ENCODE measurements around the gene ZYG11A. TPM values are rescaled to one million over a fixed set of nuclear protein-coding genes. Genes with fewer than 3 reads are reported as not detected.

ZYG11A gene
- total RNA-seq, 1 donor from 2014 or later = 0.30 TPM

GRCh38 chr1:52917156-52917555, 74.6 kb downstream of the ZYG11A start:
- peaks cover 5% of the 10 kb centered on the region for H3K9me3 Mint-ChIP-seq (ENCODE audit: unreplicated experiment)
- H3K4me3 Mint-ChIP-seq (ENCODE audit: unreplicated experiment) = no peak overlapping the region
- TF ChIP-seq EZH2 (IDR thresholded peaks at IDR 0.05; ENCODE audit: insufficient read depth, low read length) (no peak), CTCF (IDR thresholded peaks at IDR 0.05; ENCODE audit: insufficient read depth, low read depth, low read length) (no peak)
- Histone ChIP-seq H3K4me1 (ENCODE audit: insufficient read depth, low read length) (no peaks in the 10 kb centered on the region), H3K9ac (ENCODE audit: low read length) (no peak overlapping the region), H3K27ac (ENCODE audit: low read depth, low read length) (no peak overlapping the region), H4K20me1 (ENCODE audit: insufficient read depth, low read length) (no peaks in the 10 kb centered on the region), H3K9me3 (ENCODE audit: insufficient read depth, low read depth, low read length) (no peaks in the 10 kb centered on the region), H3K4me2 (ENCODE audit: low read length) (no peak overlapping the region), H3K36me3 (ENCODE audit: insufficient read depth, low read length) (no peaks in the 10 kb centered on the region), H3K27me3 (ENCODE audit: insufficient read depth, low read length) (peaks cover 2% of the 10 kb centered on the region), H2AFZ (ENCODE audit: low read depth, low read length) (no peak overlapping the region), H3K4me3 (ENCODE audit: insufficient read depth, low read depth, low read length) (no peak overlapping the region), H3K79me2 (ENCODE audit: insufficient read depth, low read length) (no peaks in the 10 kb centered on the region)
- no peak for DNase-seq (ENCODE audit: low read depth)
- FAIRE-seq = no peak
- H3K36me3 Mint-ChIP-seq (ENCODE audit: low read depth, unreplicated experiment) = peaks cover 2% of the 10 kb centered on the region
- H3K27ac Mint-ChIP-seq (ENCODE audit: unreplicated experiment) = no peak overlapping the region
- H3K4me1 Mint-ChIP-seq (ENCODE audit: low read depth, unreplicated experiment) = no peaks in the 10 kb centered on the region
- peaks cover 24% of the 10 kb centered on the region for H3K27me3 Mint-ChIP-seq (ENCODE audit: low read depth, unreplicated experiment)

GRCh38 chr1:52917581-52917980, 75.0 kb downstream of the ZYG11A start:
- Histone ChIP-seq H3K4me3 (ENCODE audit: insufficient read depth, low read depth, low read length) (no peak overlapping the region), H3K9me3 (ENCODE audit: insufficient read depth, low read depth, low read length) (no peaks in the 10 kb centered on the region), H3K27me3 (ENCODE audit: insufficient read depth, low read length) (peaks cover 2% of the 10 kb centered on the region), H2AFZ (ENCODE audit: low read depth, low read length) (no peak overlapping the region), H4K20me1 (ENCODE audit: insufficient read depth, low read length) (no peaks in the 10 kb centered on the region), H3K4me1 (ENCODE audit: insufficient read depth, low read length) (no peaks in the 10 kb centered on the region), H3K79me2 (ENCODE audit: insufficient read depth, low read length) (no peaks in the 10 kb centered on the region), H3K4me2 (ENCODE audit: low read length) (no peak overlapping the region), H3K36me3 (ENCODE audit: insufficient read depth, low read length) (no peaks in the 10 kb centered on the region), H3K9ac (ENCODE audit: low read length) (no peak overlapping the region), H3K27ac (ENCODE audit: low read depth, low read length) (no peak overlapping the region)
- no peak overlapping the region for H3K27ac Mint-ChIP-seq (ENCODE audit: unreplicated experiment)
- DNase-seq (ENCODE audit: low read depth) = no peak
- H3K4me3 Mint-ChIP-seq (ENCODE audit: unreplicated experiment) = no peak overlapping the region
- peaks cover 5% of the 10 kb centered on the region for H3K9me3 Mint-ChIP-seq (ENCODE audit: unreplicated experiment)
- FAIRE-seq = no peak
- TF ChIP-seq EZH2 (IDR thresholded peaks at IDR 0.05; ENCODE audit: insufficient read depth, low read length) (no peak), CTCF (IDR thresholded peaks at IDR 0.05; ENCODE audit: insufficient read depth, low read depth, low read length) (no peak)
- H3K27me3 Mint-ChIP-seq (ENCODE audit: low read depth, unreplicated experiment) = peaks cover 27% of the 10 kb centered on the region
- H3K36me3 Mint-ChIP-seq (ENCODE audit: low read depth, unreplicated experiment) = peaks cover 2% of the 10 kb centered on the region
- no peaks in the 10 kb centered on the region for H3K4me1 Mint-ChIP-seq (ENCODE audit: low read depth, unreplicated experiment)

GRCh38 chr1:52918201-52918600, 75.6 kb downstream of the ZYG11A start:
- Histone ChIP-seq H3K4me2 (ENCODE audit: low read length) (no peak overlapping the region), H3K9ac (ENCODE audit: low read length) (no peak overlapping the region), H3K79me2 (ENCODE audit: insufficient read depth, low read length) (no peaks in the 10 kb centered on the region), H3K27ac (ENCODE audit: low read depth, low read length) (no peak overlapping the region), H4K20me1 (ENCODE audit: insufficient read depth, low read length) (no peaks in the 10 kb centered on the region), H3K36me3 (ENCODE audit: insufficient read depth, low read length) (no peaks in the 10 kb centered on the region), H2AFZ (ENCODE audit: low read depth, low read length) (no peak overlapping the region), H3K4me1 (ENCODE audit: insufficient read depth, low read length) (no peaks in the 10 kb centered on the region), H3K27me3 (ENCODE audit: insufficient read depth, low read length) (peaks cover 2% of the 10 kb centered on the region), H3K4me3 (ENCODE audit: insufficient read depth, low read depth, low read length) (no peak overlapping the region), H3K9me3 (ENCODE audit: insufficient read depth, low read depth, low read length) (no peaks in the 10 kb centered on the region)
- Mint-ChIP-seq H3K9me3 (ENCODE audit: unreplicated experiment) (peaks cover 5% of the 10 kb centered on the region), H3K27me3 (ENCODE audit: low read depth, unreplicated experiment) (peaks cover 30% of the 10 kb centered on the region), H3K36me3 (ENCODE audit: low read depth, unreplicated experiment) (peaks cover 2% of the 10 kb centered on the region), H3K4me3 (ENCODE audit: unreplicated experiment) (no peak overlapping the region), H3K27ac (ENCODE audit: unreplicated experiment) (no peak overlapping the region), H3K4me1 (ENCODE audit: low read depth, unreplicated experiment) (no peaks in the 10 kb centered on the region)
- FAIRE-seq (no peak), DNase-seq (ENCODE audit: low read depth) (no peak)
- TF ChIP-seq CTCF (IDR thresholded peaks at IDR 0.05; ENCODE audit: insufficient read depth, low read depth, low read length) = no peak
- no peak for TF ChIP-seq EZH2 (IDR thresholded peaks at IDR 0.05; ENCODE audit: insufficient read depth, low read length)

Measured in astrocyte (in vitro differentiated cells and primary cell).